ENCODE data around the gene PHLDA3.

DNA sequence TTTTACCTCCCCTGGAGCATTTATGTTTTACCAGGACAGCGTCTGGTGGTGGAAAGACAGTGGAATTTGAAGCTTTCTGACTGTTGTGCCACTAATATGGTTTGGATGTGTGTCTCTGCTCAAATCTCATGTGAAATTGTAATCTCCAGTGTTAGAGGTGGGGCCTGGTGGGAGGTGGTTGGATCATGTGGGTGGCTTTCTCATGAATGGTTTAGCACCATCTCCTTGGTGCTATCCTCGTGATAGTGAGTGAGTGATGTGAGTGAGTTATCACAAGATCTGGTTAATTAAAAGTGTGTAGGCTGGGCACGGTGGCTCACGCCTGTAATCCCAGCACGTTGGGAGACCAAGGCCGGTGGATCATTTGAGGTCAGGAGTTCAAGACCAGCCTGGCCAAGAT lies 23.7 kb downstream of the PHLDA3 start:
- TF ChIP-seq, protein P1, sequence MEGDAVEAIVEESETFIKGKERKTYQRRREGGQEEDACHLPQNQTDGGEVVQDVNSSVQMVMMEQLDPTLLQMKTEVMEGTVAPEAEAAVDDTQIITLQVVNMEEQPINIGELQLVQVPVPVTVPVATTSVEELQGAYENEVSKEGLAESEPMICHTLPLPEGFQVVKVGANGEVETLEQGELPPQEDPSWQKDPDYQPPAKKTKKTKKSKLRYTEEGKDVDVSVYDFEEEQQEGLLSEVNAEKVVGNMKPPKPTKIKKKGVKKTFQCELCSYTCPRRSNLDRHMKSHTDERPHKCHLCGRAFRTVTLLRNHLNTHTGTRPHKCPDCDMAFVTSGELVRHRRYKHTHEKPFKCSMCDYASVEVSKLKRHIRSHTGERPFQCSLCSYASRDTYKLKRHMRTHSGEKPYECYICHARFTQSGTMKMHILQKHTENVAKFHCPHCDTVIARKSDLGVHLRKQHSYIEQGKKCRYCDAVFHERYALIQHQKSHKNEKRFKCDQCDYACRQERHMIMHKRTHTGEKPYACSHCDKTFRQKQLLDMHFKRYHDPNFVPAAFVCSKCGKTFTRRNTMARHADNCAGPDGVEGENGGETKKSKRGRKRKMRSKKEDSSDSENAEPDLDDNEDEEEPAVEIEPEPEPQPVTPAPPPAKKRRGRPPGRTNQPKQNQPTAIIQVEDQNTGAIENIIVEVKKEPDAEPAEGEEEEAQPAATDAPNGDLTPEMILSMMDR (IDR thresholded peaks at IDR 0.05), result no peak
- TF ChIP-seq POLR2A (IDR thresholded peaks at IDR 0.05), result no peak
- TF ChIP-seq EP300 (IDR thresholded peaks at IDR 0.05), result no peak

Data from ovary (tissue), 3 donors.